ENCODE results near the gene TRAPPC10.

DNA sequence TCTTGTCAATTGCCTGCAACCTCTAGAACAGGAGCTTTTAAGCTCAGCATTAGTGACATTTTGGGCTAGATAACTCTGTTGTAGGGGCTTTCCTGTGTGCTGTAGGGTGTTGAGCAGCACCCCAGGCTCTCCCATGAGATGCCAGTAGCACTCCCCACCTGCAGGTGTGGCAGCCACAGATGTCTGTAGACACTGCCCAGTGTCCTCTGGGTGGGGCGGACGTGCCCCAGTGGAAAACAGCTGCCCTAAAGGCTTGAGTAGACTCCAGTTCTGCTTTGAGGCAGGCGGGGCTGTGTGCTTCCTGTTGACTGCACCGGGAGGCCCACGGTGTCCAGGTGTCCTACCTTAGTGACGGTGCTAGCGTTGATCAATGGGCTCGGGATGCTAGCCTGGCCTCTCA, 78.2 kb downstream of the TRAPPC10 start:
- TF ChIP-seq, protein P1, sequence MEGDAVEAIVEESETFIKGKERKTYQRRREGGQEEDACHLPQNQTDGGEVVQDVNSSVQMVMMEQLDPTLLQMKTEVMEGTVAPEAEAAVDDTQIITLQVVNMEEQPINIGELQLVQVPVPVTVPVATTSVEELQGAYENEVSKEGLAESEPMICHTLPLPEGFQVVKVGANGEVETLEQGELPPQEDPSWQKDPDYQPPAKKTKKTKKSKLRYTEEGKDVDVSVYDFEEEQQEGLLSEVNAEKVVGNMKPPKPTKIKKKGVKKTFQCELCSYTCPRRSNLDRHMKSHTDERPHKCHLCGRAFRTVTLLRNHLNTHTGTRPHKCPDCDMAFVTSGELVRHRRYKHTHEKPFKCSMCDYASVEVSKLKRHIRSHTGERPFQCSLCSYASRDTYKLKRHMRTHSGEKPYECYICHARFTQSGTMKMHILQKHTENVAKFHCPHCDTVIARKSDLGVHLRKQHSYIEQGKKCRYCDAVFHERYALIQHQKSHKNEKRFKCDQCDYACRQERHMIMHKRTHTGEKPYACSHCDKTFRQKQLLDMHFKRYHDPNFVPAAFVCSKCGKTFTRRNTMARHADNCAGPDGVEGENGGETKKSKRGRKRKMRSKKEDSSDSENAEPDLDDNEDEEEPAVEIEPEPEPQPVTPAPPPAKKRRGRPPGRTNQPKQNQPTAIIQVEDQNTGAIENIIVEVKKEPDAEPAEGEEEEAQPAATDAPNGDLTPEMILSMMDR (IDR thresholded peaks at IDR 0.05): no peak
- no peak for TF ChIP-seq POLR2AphosphoS5 (IDR thresholded peaks at IDR 0.05)
